Rectal smooth muscle tissue (tissue), 1 donor: Measurements from ENCODE around the gene GPRIN1.
"Not testable (repeated sequence)": the region's sequence is repeated elsewhere in the genome, so short reads cannot be mapped to it uniquely, and the experiment has no call there.

ENCODE experiments used
- H3K27ac ChIP-seq: one replicate; pipeline ENCODE4 v1.7.0; 2013; ENCODE audit warnings: low read depth, low read length, inconsistent platforms
- H3K27me3 ChIP-seq: one replicate; pipeline ENCODE4 v1.7.0; 2013; ENCODE audit warnings: low read length; ENCODE audit not compliant: control insufficient read depth, insufficient read depth
- H3K36me3 ChIP-seq: one replicate; pipeline ENCODE4 v1.7.0; 2013; ENCODE audit warnings: low read length; ENCODE audit not compliant: control insufficient read depth, insufficient read depth
- H3K4me1 ChIP-seq: one replicate; pipeline ENCODE4 v1.7.0; 2013; ENCODE audit warnings: low read length; ENCODE audit not compliant: control insufficient read depth, insufficient read depth
- H3K4me3 ChIP-seq: one replicate; pipeline ENCODE4 v1.7.0; 2013; ENCODE audit warnings: low read length
- H3K9ac ChIP-seq: one replicate; pipeline ENCODE4 v1.7.0; 2013; ENCODE audit warnings: low read length

GPRIN1 gene

DNA sequence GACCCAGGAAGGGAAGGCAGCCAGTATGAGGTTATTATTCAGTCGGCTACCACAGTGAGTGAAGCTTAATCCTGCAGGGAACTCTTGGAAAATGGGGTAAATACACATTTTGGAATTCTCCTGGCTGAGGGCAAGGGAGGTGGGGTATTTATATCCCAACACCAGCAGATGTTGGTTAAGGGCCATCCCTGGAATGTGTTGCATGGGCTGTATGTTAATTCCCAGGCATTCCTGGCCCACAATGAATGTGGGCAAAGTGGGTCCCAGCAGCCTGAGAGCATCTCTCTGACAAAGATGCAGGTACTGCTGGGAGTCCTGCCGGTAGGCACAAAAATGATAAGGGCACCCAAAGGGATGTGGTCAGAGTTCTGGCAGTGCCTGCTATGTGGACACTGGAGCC lies 2.9 kb upstream of the GPRIN1 start:
- Histone ChIP-seq H3K4me1 (no peaks in the 10 kb centered on the region), H3K36me3 (no peaks in the 10 kb centered on the region), H3K27ac (no peak overlapping the region), H3K9ac (no peak overlapping the region), H3K4me3 (no peak overlapping the region), H3K27me3 (peaks cover 22% of the 10 kb centered on the region)

DNA sequence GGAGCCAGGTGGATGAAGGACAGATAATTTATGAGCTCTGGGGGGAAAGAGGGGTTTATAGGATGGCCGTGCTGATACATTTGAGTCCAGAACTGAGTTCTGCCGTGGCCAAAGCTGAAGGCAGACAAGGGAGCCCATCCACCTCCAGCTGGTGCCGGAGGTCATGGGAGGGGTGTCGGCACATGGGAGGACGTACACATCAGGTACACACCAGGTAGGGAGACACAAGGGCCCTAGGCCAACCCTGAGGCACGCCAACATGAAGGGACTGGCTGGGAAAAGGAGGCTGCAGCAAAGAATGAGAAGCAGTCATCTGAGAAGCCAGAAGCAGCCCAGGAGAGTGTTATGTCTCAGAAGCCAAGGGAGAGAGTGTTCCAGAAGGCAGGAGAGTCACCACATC lies 2.1 kb upstream of the GPRIN1 start:
- Histone ChIP-seq H3K4me1 (no peaks in the 10 kb centered on the region), H3K27ac (no peak overlapping the region), H3K4me3 (no peak overlapping the region), H3K9ac (no peak overlapping the region), H3K27me3 (peaks cover 21% of the 10 kb centered on the region), H3K36me3 (no peaks in the 10 kb centered on the region)

DNA sequence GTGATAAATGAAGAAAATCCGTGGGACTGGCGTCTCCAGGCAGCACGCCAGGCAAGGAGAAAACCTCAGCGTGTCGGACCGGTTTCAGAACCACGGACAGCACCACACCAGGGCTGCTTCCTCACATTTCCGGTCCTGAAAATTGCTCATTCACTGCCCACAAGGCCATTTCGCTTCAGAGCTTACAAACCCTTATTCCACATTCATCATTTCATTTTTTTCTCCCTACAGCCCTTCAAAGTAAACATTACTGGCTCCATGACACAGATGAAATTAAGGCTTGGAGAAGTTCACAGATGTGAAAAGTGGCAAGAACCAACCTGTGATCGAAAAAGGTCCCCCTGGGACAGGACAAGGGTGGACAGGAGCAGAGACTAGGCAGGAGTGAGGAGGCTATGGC lies 1.5 kb upstream of the GPRIN1 start:
- Histone ChIP-seq H3K4me3 (no peak overlapping the region), H3K27ac (no peak overlapping the region), H3K9ac (no peak overlapping the region), H3K4me1 (no peaks in the 10 kb centered on the region), H3K36me3 (no peaks in the 10 kb centered on the region), H3K27me3 (peaks cover 16% of the 10 kb centered on the region)

DNA sequence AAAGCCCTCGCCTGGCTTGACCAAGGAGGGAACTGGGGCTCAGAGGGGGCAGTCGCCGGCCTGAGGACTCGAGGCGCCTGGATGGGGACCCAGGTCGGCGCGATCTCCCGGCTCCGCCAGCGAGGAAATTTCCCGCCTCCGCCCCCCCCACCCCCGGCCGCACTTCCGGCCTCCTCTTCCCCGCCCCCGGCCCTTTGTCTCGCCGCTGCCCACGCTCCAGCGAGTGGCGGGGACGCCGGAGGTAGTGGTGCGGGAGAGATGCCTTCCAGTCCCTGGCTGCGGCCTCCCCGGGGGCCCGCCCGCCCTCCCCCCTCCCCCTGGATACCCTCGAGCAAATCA lies 448 bp upstream of the GPRIN1 start:
- Histone ChIP-seq H3K4me1 (no peaks in the 10 kb centered on the region), H3K9ac (no peak overlapping the region), H3K36me3 (no peaks in the 10 kb centered on the region), H3K27ac (no peak overlapping the region), H3K4me3 (peak overlapping the region; percentile 52), H3K27me3 (peaks cover 13% of the 10 kb centered on the region)

DNA sequence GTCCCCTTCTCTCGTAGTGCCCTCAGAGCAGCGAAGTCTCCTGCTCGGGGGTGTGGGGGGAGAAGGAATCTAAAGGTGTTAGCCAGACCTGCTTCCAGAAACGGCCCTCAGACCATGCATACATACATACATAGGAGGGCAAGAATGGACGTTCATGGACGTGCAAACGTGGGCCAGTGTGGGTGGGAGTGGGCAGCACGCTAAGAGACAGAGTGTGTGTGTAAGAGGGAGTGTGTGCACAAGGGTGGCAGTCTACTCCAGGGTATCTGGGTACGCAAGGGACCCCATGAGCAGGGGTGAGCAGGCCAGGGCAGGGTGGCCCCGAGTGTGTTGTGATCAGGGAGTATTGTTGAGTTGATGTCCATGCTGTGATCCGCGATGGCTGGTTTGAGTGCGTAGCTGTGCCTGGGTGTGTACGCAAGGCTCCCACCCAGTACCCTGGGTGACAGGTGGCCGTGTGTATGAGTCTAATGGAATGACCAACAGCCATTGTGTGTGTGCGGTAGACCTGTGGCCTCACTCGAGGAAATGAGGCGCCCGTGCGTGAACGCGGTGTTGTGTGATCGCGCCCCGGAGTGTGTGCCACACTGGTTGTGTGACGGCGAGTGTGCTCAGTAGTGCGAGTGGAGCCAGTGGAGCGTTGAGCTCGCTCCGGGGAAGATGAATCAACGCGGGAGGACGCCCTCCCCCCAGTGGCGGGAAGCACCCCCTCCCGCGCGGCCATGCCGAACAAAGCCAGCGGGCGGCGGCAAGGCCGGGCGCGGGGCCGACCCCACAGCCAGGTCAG lies 826 bp downstream of the GPRIN1 start:
- H3K4me3 ChIP-seq = peak overlapping the region; percentile 37
- no peaks in the 10 kb centered on the region for H3K4me1 ChIP-seq
- peaks cover 13% of the 10 kb centered on the region for H3K27me3 ChIP-seq
- no peaks in the 10 kb centered on the region for H3K36me3 ChIP-seq
- no peak overlapping the region for H3K9ac ChIP-seq
- no peak overlapping the region for H3K27ac ChIP-seq

DNA sequence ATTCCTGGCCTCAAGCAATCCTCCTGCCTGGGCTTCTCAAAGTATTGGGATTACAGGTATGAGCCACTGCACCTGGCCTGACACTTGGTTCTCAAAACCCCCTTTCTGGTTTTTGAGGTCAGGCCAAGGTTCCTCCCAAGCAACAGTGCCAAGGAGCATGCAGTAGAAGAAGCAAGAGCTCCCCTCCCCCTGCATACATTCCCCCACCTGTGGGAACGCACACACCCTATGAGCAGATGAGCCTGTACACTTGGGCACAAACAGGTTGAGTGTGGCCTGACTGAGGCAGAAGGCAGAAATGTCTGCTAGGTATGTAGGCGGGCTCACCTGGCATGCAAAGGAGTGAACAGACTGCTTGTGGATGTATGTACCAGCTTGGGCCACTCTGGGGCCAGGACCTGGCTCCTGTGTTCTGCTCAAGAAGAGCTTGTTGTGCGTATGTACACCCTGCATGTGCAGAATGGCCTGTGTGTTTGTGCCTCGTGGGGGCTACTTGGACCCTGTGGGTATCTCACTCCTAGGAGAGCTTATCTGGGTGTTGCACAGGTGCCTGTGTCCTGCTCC lies 1.7 kb downstream of the GPRIN1 start:
- H3K4me3 ChIP-seq = no peak overlapping the region
- no peak overlapping the region for H3K9ac ChIP-seq
- H3K4me1 ChIP-seq = no peaks in the 10 kb centered on the region
- peaks cover 13% of the 10 kb centered on the region for H3K27me3 ChIP-seq
- H3K27ac ChIP-seq = no peak overlapping the region
- H3K36me3 ChIP-seq = no peaks in the 10 kb centered on the region

GRCh38 chr5:176606875-176607274 lies 3.1 kb downstream of the GPRIN1 start:
- H3K9ac ChIP-seq = no peak overlapping the region
- H3K27ac ChIP-seq = no peak overlapping the region
- H3K36me3 ChIP-seq = no peaks in the 10 kb centered on the region
- no peak overlapping the region for H3K4me3 ChIP-seq
- H3K4me1 ChIP-seq = no peaks in the 10 kb centered on the region
- peaks cover 9% of the 10 kb centered on the region for H3K27me3 ChIP-seq

DNA sequence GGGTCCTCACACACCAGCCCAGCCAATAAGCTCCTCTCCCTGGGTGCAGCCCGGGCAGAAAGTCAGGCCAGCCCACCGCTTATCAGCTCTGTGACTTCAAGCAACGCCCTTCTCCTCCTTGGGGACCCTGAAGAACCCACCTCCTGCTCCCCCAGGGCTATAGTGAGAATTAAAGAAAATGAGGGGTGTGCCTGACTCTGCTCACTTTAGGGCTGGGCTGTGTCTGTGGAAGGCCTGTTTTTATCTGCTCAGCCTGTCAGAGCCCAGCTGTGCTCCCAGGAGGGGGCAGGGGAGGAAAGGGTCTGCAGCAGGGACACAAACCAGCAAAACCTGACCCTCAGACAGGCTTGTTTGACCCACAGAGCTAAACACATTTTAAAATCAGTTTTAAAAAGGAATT lies 3.9 kb downstream of the GPRIN1 start:
- Histone ChIP-seq H3K4me1 (no peaks in the 10 kb centered on the region), H3K27me3 (peaks cover 7% of the 10 kb centered on the region), H3K4me3 (no peak overlapping the region), H3K9ac (no peak overlapping the region), H3K36me3 (no peaks in the 10 kb centered on the region), H3K27ac (no peak overlapping the region)

GRCh38 chr5:176603091-176603490 lies 6.9 kb downstream of the GPRIN1 start:
- H3K4me3 ChIP-seq = no peak overlapping the region
- H3K4me1 ChIP-seq = no peaks in the 10 kb centered on the region
- no peaks in the 10 kb centered on the region for H3K27me3 ChIP-seq

DNA sequence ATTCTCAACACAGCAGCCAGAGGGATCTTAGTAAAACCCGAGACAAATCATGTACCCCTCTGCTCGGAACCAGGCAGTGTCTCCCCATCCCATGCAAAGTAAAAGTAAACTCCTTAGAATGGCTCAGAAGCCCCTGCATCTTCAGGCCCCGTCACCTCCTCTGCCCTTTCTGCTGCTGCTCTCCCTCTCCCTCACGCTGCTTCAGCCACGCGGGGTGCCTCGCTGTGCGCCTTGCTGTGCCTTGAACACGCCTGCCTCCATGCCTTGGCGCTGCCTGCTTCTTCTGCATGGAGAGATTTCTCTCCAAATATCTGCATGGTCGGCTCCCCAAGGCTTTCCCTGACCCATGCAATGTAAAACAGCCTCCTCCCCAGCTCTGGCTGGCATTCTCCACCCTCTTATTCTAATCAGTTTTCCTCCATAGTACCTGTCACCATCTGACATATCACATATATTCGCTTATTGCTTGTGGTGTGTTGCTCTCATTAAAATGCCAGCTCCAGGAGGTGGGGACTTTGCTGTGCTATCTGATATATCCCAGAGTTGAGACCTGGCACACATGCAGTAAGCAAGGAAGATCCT lies 8.0 kb downstream of the GPRIN1 start:
- Histone ChIP-seq H3K4me1 (no peaks in the 10 kb centered on the region), H3K4me3 (no peak overlapping the region), H3K27ac (no peak overlapping the region), H3K27me3 (no peaks in the 10 kb centered on the region), H3K9ac (no peak overlapping the region), H3K36me3 (no peaks in the 10 kb centered on the region)

More at GRCh38 chr5:176603091-176603490, 6.9 kb downstream of the GPRIN1 start:
- Histone ChIP-seq H3K27ac (no peak overlapping the region), H3K9ac (no peak overlapping the region), H3K36me3 (no peaks in the 10 kb centered on the region)

DNA sequence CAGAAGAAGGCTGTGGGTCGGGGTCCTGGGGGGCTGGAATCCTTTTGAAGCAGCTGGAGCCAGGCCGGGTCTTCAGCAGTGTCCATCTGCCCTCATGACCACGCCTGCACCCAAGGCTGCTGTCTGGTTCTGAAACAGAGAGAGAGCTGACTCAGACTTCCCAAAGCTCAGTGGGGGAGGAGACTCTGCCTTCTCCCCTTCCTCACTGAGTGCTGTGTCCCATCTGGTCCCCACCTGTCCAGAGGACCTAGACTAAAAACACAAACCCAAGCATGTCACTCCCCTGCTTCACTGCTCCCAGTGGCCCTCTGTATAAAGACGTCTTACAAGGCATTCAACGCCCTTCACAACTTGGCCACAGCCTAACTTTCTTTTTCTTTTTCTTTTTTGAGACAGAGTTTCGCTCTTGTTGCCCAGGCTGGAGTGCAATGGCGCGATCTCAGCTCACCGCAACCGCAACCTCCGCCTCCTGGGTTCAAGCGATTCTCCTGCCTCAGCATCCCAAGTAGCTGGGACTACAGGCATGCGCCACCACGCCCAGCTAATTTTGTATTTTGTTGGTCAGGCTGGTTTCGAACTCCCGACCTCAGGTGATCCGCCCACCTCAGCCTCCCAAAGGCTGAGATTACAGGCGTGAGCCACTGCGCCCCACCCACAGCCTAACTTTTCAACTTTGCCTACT lies 10.1 kb downstream of the GPRIN1 start:
- H3K4me1 ChIP-seq, H3K36me3 ChIP-seq, H3K9ac ChIP-seq, H3K27me3 ChIP-seq, H3K27ac ChIP-seq, H3K4me3 ChIP-seq: not testable (repeated sequence)

GRCh38 chr5:176597417-176598389 lies 12.3 kb downstream of the GPRIN1 start:
- Histone ChIP-seq H3K4me1 (no peaks in the 10 kb centered on the region), H3K27ac (no peak overlapping the region), H3K36me3 (no peaks in the 10 kb centered on the region), H3K27me3 (no peaks in the 10 kb centered on the region), H3K9ac (no peak overlapping the region), H3K4me3 (peak overlapping the region; percentile 25)
